Lung (tissue), 12 donors: Measurements from ENCODE around the gene ZNF778. TPM values are rescaled to one million over a fixed set of nuclear protein-coding genes. Genes with fewer than 3 reads are reported as not detected.

ENCODE experiments used
- ATAC-seq: fragments of 200-7000 bp; cut with Tn5 transposase; one replicate; pipeline ENCODE4 v1.9.1; 2020; ENCODE audit warnings: moderate number of reproducible peaks; ENCODE audit not compliant: insufficient read depth, low FRiP score
- DNase-seq, 3 donors: peaks; one replicate each; pipeline ENCODE4 v3.0.0-alpha.2; 2013 to 2017
- H3K27ac ChIP-seq, 2 donors: one replicate each; pipeline ENCODE4 v1.5.1; 2013; ENCODE audit warnings: mild to moderate bottlenecking in 2 of 2, moderate library complexity in 2 of 2, control low read depth in 1 of 2, inconsistent platforms in 1 of 2, low read depth in 1 of 2, low read length in 1 of 2
- H3K27me3 ChIP-seq, 3 donors: one replicate each; pipeline ENCODE4 v1.5.1; 2013; ENCODE audit warnings: low read length in 2 of 3; ENCODE audit not compliant: control insufficient read depth in 3 of 3, insufficient read depth in 3 of 3
- H3K36me3 ChIP-seq, 4 donors: one replicate each; pipeline ENCODE4 v1.5.1; 2013; ENCODE audit warnings: low read length in 4 of 4, mild to moderate bottlenecking in 1 of 4, moderate library complexity in 1 of 4; ENCODE audit not compliant: control insufficient read depth in 4 of 4, insufficient read depth in 4 of 4
- H3K4me1 ChIP-seq, 5 donors: one replicate each; pipeline ENCODE4 v1.5.1; 2013; ENCODE audit warnings: low read length in 5 of 5, mild to moderate bottlenecking in 2 of 5, moderate library complexity in 1 of 5; ENCODE audit not compliant: control insufficient read depth in 5 of 5, insufficient read depth in 5 of 5
- H3K4me3 ChIP-seq: one replicate; pipeline ENCODE4 v1.5.1; 2013; ENCODE audit warnings: mild to moderate bottlenecking, control low read depth, moderate library complexity
- H3K9ac ChIP-seq, 2 donors: one replicate each; pipeline ENCODE4 v1.5.1; 2013; ENCODE audit warnings: low read length in 2 of 2, control low read depth in 1 of 2; ENCODE audit not compliant: insufficient read depth in 1 of 2
- H3K9me3 ChIP-seq, 4 donors: one replicate each; pipeline ENCODE4 v1.5.1; 2013; ENCODE audit warnings: low read length in 3 of 4, mild to moderate bottlenecking in 1 of 4, moderate library complexity in 1 of 4; ENCODE audit not compliant: control insufficient read depth in 4 of 4, insufficient read depth in 3 of 4
- WGBS, 2 donors: extraction: QIAGEN DNeasy Blood & Tissue Kit; methylation state at CpG; one replicate each; pipeline ENCODE4 v1.1.7; 2013; 5-methylcytosine and 5-hydroxymethylcytosine counted together
- polyA plus RNA-seq, 2 donors: library from polyadenylated mRNA; stranded (reverse); fragments of 200-250 nt; gene quantifications; one replicate each; pipeline ENCODE4 v1.2.1, GENCODE V29; 2013
- total RNA-seq, 2 donors: library from RNA; depleted of rRNA in 1 of 2; stranded (reverse); fragments of >200 nt in 1 of 2; gene quantifications; one replicate each; pipeline ENCODE4 v1.2.1, GENCODE V29; 2014 to 2021
- TF ChIP-seq, protein P1 (sequence below): IDR thresholded peaks from 2 replicates; pipeline ENCODE4 v1.5.1; 2012; ENCODE audit warnings: mild to moderate bottlenecking; ENCODE audit errors: control extremely low read depth, extremely low read depth
- donor health status: control.
- donor health status: control.
- donor health status: Bipolar disorder and iron deficiency.
- donor health status: healthy.
- donor health status: DM: yes; HTN: yes; CAD: no.

The ZNF778 gene
- total and polyA plus RNA-seq, 4 donors, result 2.4 to 13.9 (median 4.6) TPM

- H3K9me3 ChIP-seq, result no peaks in the 10 kb centered on the region
- WGBS, 2 donors, result 72 to 80% methylated on average over 44 to 45 of the region's 45 CpGs
- DNase-seq, result no peak
- no peak overlapping the region for H3K4me3 ChIP-seq
- H3K27ac ChIP-seq, result no peak overlapping the region
- ATAC-seq, result no peak
- TF ChIP-seq, protein P1, sequence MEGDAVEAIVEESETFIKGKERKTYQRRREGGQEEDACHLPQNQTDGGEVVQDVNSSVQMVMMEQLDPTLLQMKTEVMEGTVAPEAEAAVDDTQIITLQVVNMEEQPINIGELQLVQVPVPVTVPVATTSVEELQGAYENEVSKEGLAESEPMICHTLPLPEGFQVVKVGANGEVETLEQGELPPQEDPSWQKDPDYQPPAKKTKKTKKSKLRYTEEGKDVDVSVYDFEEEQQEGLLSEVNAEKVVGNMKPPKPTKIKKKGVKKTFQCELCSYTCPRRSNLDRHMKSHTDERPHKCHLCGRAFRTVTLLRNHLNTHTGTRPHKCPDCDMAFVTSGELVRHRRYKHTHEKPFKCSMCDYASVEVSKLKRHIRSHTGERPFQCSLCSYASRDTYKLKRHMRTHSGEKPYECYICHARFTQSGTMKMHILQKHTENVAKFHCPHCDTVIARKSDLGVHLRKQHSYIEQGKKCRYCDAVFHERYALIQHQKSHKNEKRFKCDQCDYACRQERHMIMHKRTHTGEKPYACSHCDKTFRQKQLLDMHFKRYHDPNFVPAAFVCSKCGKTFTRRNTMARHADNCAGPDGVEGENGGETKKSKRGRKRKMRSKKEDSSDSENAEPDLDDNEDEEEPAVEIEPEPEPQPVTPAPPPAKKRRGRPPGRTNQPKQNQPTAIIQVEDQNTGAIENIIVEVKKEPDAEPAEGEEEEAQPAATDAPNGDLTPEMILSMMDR, result no peak
- peaks cover 5 to 9% (median 6%) of the 10 kb centered on the region in 3 donors for H3K27me3 ChIP-seq
- no peak overlapping the region for H3K9ac ChIP-seq
- peaks cover 0 to 1% (median 0%) of the 10 kb centered on the region in 4 donors for H3K36me3 ChIP-seq
- peaks cover 0 to 3% (median 0%) of the 10 kb centered on the region in 5 donors for H3K4me1 ChIP-seq
Measured at GRCh38 chr16:89194340-89195311, 22.9 kb upstream of the ZNF778 start.

DNA sequence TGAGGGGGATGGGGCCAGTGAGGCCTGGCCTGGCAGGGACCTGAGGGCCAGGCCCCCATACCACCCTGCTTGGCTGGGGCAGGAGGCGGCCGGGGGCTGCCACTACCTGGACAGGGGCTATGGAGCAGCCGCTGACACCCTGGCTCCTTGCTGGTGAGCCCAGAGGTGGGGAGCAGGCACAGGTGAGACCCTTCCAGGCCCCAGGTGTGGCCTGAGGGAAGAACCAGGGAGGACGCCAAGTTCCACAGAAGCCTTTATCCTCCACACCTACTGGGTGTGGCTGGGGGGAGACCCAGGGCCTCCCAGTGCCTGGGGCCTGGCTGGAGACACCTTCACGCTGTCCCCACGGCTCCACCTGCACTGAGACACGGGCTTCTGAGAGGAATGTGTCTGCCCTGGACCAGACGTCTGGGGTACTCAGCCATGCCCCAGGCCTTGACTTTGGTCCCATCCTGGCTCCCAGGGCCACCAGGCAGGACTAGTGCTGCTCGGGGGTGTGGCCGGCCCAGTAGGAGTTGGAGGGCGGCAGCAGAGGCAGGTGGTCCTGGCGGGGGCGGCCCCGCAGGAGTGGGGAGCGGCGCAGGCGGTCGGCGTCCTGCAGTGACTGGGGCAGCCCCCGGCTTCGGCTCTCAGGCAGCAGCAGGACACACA, 21.9 kb upstream of the ZNF778 start:
- 91 to 94% methylated on average over 21 of the region's 21 CpGs for WGBS, 2 donors
- H3K27me3 ChIP-seq, result peaks cover 6 to 19% (median 14%) of the 10 kb centered on the region in 3 donors
- DNase-seq, result no peak

DNA sequence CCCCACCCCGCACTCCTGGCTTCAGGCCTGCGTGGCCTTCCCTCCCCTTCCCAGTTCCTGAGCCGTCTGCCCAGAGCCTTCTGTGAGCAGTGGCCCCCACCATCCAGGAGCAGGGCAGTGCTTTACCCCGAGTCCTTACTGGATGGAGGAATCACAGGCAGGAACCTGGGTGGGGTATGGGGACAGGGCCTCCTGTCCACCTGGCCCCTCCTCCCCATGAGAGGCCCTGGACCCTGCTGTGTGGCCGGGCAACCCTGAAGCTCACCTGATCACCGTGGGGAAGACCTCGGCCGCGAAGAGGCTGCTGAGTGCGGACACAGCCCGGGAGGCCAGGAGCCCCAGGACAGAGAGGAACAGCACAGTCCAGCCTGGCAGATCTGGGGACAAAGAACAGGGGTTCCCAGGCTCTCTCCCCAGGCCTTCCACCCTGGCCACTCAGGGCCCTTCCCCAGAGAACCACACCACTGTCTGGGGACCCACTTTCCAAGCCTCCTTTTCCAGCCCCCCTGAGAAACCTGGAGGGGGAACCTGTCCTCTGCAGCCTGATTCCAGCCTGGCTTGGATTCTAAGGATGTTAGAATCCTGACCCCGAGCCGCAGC, 20.4 kb upstream of the ZNF778 start:
- WGBS, 2 donors, result 88 to 95% methylated on average over 13 of the region's 13 CpGs
- H3K4me1 ChIP-seq, result peaks cover 0 to 4% (median 0%) of the 10 kb centered on the region in 5 donors
- H3K27ac ChIP-seq, result no peak overlapping the region
- no peak overlapping the region for H3K4me3 ChIP-seq
- ATAC-seq (no peak), DNase-seq (no peak)
- TF ChIP-seq, protein P1, result no peak
- no peaks in the 10 kb centered on the region for H3K9me3 ChIP-seq
- peaks cover 0 to 1% (median 0%) of the 10 kb centered on the region in 4 donors for H3K36me3 ChIP-seq
- no peak overlapping the region for H3K9ac ChIP-seq
- H3K27me3 ChIP-seq, result peaks cover 6 to 14% (median 13%) of the 10 kb centered on the region in 3 donors

More for the DNA sequence above, 21.9 kb upstream of the ZNF778 start:
- Histone ChIP-seq H3K4me3 (no peak overlapping the region), H3K4me1 (peaks cover 0 to 3% (median 0%) of the 10 kb centered on the region in 5 donors), H3K9me3 (no peaks in the 10 kb centered on the region), H3K9ac (no peak overlapping the region), H3K36me3 (peaks cover 0 to 1% (median 0%) of the 10 kb centered on the region in 4 donors), H3K27ac (no peak overlapping the region)
- no peak for ATAC-seq
- TF ChIP-seq, protein P1, result no peak
